Prostate gland (tissue), 2 donors: ENCODE measurements around the gene ADIPOR2. TPM values are rescaled to one million over a fixed set of nuclear protein-coding genes. Genes with fewer than 3 reads are reported as not detected.

Experiments
- DNase-seq: peaks from one replicate; pipeline ENCODE4 v3.0.0-alpha.2; 2019; ENCODE audit warnings: low spot score
- H3K27ac ChIP-seq, 2 donors: fragments of 200-600 bp; sonication (generic); 2 replicates each; pipeline ENCODE4 v1.5.1; 2017 to 2019
- H3K27me3 ChIP-seq: fragments of 200-600 bp; sonication (generic); replicated peaks from 2 replicates; pipeline ENCODE4 v1.5.1; 2019; ENCODE audit not compliant: insufficient read depth
- H3K36me3 ChIP-seq, 2 donors: fragments of 200-600 bp; sonication (generic); 1 replicate in 1 of 2; 2 replicates in 1 of 2; pipeline versions ENCODE4 v1.5.1 to v1.8.1; 2017 to 2019
- H3K4me1 ChIP-seq: fragments of 200-600 bp; sonication (generic); replicated peaks from 2 replicates; pipeline ENCODE4 v1.5.1; 2019
- H3K4me3 ChIP-seq, 2 donors: fragments of 200-600 bp; sonication (generic); 2 replicates each; pipeline ENCODE4 v1.5.1; 2017 to 2019
- H3K9me3 ChIP-seq: fragments of 200-600 bp; sonication (generic); 2 replicates; pipeline ENCODE4 v1.5.1; 2017
- POLR2A ChIP-seq: fragments of 450-650 bp; IDR thresholded peaks from one replicate; pipeline ENCODE4 v1.6.1; 2016; ENCODE audit warnings: antibody characterized with exemption, mild to moderate bottlenecking
- POLR2AphosphoS5 ChIP-seq: sonication (generic); formaldehyde crosslinking; IDR thresholded peaks from one replicate; pipeline ENCODE4 v1.6.1; 2017; ENCODE audit warnings: antibody characterized with exemption
- WGBS: methylation state at CpG from one replicate; pipeline ENCODE4 v1.1.5; 2018; 5-methylcytosine and 5-hydroxymethylcytosine counted together
- intact Hi-C: fragments of 100-400 bp; cut with DNase I; formaldehyde crosslinking; loops from one replicate; pipeline ENCODE4 v1.14.2; 2022
- total RNA-seq, 2 donors: library from RNA; depleted of rRNA; stranded (reverse); fragments of >200 nt; gene quantifications; one replicate each; pipeline ENCODE4 v1.1.0, GENCODE V29; 2016
- TF ChIP-seq, protein P1 (sequence below), 4 experiments: fragments of 200-600 bp in 2 of 4; fragments of 450-650 bp in 2 of 4; sonication (generic) in 2 of 4; IDR thresholded peaks; 1 replicate in 3 of 4; 2 replicates in 1 of 4; pipeline ENCODE4 v1.5.1; 2016 to 2019; ENCODE audit warnings: antibody characterized with exemption in 4 of 4, mild to moderate bottlenecking in 2 of 4, moderate library complexity in 2 of 4

Gene ADIPOR2
- total RNA-seq, 2 donors from 2014 or later: 23.7 to 46.2 TPM

DNA sequence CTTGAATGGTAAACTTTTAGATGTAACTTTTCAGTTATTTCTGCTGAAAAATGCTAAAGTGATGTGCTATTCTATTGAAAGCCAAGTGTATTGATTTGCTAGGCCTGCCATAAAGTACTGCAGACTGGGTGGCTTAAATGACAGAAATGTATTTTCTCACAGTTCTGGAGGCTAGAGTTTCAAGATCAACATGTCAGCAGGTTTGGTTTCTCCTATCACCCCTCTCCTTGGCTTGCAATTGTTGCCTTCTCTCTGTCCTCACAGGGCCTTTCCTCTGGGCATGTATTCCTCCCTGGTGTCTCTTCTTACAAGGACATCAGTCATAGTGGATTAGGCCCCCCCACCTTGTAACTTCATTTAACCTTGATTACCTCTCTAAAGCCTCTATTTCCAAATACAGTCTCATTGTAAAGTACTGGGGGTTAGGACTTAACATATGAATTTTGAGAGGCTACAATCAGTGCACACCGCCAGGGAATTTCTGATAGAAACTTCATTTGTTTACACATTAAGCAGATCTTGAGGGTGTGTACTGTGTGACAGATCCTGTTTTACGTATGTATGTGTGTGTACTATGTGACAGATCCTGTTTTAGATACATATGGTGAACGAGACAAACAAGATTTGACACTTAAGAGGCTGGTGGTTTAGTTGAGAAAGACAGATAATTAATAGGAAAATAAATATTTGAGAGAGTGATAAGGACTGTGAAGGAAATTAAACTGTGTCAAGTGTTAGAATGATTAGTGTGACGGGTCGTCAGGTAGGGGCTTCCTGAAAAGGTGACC is 49.5 kb downstream of the ADIPOR2 start:
- no peak for DNase-seq
- Histone ChIP-seq H3K27me3 (no peaks in the 10 kb centered on the region), H3K36me3 (no peaks in the 10 kb centered on the region), H3K4me1 (peaks cover 3% of the 10 kb centered on the region), H3K9me3 (no peaks in the 10 kb centered on the region), H3K27ac (peak overlapping the region; percentile 38 to 48), H3K4me3 (no peak overlapping the region)
- TF ChIP-seq POLR2A: no peak
- peak; percentile 20 for TF ChIP-seq POLR2AphosphoS5
- WGBS: 53% methylated on average over 5 of the region's 5 CpGs
- intact Hi-C loops: no loop called here

DNA sequence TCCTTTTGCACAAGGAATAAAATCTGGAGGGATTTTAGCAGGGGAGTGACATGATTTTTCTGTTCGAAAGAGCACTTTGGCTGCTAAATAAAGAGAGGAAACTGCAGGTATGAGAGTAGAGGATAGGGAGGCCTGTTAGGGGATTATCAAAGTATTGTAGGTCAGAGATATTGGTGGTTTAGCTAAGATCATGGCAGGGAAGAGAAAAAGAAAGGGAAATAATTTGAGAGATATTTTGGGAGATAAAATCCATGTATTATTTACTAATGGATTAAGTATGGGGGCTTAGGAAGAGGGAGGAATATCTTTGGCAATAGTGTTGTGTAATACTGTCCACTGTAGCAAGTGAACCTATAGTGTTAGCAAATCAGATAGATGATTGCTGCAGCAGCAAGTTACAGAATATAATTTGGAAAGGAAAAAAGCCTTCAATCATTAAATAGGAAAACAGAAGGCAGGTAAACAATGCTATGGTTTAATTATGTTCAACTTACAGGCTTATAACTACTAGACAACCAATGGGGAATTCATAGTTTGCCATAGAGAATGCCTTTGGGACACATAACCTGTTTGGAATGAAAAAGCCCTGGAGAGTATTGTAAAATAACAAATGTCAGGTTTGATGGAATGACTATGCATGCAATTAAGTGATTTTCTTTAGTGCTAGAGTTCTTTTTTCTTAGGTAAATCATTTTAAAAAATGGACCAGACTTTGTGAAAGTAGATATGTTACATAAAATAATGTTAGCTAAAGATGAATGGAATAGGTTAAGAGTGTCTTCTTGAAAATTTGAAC is 50.5 kb downstream of the ADIPOR2 start:
- TF ChIP-seq, protein P1, sequence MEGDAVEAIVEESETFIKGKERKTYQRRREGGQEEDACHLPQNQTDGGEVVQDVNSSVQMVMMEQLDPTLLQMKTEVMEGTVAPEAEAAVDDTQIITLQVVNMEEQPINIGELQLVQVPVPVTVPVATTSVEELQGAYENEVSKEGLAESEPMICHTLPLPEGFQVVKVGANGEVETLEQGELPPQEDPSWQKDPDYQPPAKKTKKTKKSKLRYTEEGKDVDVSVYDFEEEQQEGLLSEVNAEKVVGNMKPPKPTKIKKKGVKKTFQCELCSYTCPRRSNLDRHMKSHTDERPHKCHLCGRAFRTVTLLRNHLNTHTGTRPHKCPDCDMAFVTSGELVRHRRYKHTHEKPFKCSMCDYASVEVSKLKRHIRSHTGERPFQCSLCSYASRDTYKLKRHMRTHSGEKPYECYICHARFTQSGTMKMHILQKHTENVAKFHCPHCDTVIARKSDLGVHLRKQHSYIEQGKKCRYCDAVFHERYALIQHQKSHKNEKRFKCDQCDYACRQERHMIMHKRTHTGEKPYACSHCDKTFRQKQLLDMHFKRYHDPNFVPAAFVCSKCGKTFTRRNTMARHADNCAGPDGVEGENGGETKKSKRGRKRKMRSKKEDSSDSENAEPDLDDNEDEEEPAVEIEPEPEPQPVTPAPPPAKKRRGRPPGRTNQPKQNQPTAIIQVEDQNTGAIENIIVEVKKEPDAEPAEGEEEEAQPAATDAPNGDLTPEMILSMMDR (IDR thresholded peaks at IDR 0.05): no peak
- TF ChIP-seq POLR2A: no peak
- TF ChIP-seq POLR2AphosphoS5: no peak
- 45% methylated on average over 1 of the region's 1 CpG for WGBS
- H3K4me1 ChIP-seq: peaks cover 3% of the 10 kb centered on the region
- no peaks in the 10 kb centered on the region for H3K9me3 ChIP-seq
- intact Hi-C loops: no loop called here
- H3K27me3 ChIP-seq: no peaks in the 10 kb centered on the region
- no peaks in the 10 kb centered on the region for H3K36me3 ChIP-seq
- DNase-seq: no peak
- H3K4me3 ChIP-seq: no peak overlapping the region
- H3K27ac ChIP-seq: peak overlapping the region; percentile 38 to 48

DNA sequence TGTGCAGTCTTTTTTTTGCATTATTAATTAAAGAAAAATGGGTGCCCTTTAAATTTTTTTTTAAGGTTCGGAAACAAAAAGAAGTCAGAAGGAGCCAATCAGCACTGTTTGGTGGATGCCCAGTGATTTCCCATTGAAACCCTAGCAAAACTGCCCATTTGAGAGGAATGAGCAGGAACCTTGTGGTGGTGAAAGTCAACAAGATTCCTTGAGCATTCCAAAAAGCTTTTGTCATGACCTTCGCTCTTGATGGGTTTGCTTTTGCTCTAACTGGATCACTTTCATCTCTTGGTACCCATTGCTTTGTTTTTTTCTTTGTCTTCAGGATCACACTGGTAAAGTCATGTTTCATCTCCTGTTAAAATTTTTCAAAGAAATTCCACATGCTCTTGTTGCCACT is 54.1 kb downstream of the ADIPOR2 start:
- Histone ChIP-seq H3K27ac (no peak overlapping the region), H3K4me3 (no peak overlapping the region), H3K4me1 (no peaks in the 10 kb centered on the region), H3K9me3 (no peaks in the 10 kb centered on the region), H3K27me3 (no peaks in the 10 kb centered on the region), H3K36me3 (no peaks in the 10 kb centered on the region)
- TF ChIP-seq, protein P1 (IDR thresholded peaks at IDR 0.05): no peak
- TF ChIP-seq POLR2A (no peak), POLR2AphosphoS5 (no peak)
- intact Hi-C loops: no loop called here
- WGBS: 93% methylated on average over 2 of the region's 2 CpGs
- no peak for DNase-seq

DNA sequence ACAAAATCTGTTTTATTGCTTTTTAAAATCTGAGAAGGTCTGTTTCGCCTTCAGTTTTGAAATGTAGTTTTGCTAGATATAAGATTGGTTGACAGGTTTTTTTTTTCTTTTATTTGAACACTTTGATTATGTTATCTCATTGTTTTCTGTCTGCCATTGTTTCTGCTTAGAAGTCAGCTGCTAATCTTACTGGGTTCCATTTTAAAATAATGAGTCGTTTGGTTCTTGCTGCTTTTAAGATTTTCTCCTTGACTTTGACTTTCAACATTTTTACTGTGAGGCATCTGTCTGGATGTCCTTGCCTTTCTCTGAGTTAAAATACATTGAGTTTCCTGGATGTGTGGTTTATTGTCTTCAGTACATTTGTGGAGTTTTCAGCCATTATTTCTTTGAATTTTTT is 56.7 kb downstream of the ADIPOR2 start:
- 100% methylated on average over 2 of the region's 2 CpGs for WGBS
- no peaks in the 10 kb centered on the region for H3K36me3 ChIP-seq

DNA sequence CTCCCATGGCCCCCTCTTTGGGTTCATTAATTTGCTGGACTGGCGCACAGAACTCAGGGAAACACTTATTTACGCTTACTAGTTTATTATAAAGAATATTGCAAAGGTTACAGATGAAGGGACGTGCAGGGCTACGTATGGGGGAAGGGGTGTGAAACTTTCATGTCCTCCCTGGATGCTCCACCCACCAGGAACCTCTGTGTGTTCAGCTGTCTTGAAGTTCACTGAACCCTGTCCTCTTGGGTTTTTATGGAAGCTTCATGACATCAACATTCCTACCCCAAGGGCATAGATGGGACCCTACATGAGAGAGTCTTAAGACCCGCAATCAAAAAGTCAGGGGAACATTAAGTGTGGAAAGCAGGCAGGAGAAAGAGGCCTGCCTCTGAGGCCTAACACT is 58.1 kb downstream of the ADIPOR2 start:
- over 99% methylated on average over 5 of the region's 5 CpGs for WGBS
- intact Hi-C loops: no loop called here
- Histone ChIP-seq H3K4me1 (no peaks in the 10 kb centered on the region), H3K9me3 (no peaks in the 10 kb centered on the region), H3K4me3 (no peak overlapping the region), H3K27me3 (no peaks in the 10 kb centered on the region), H3K27ac (no peak overlapping the region), H3K36me3 (no peaks in the 10 kb centered on the region)
- TF ChIP-seq POLR2A: no peak
- DNase-seq: no peak

More for the DNA sequence above, 56.7 kb downstream of the ADIPOR2 start:
- no peak overlapping the region for H3K27ac ChIP-seq
- H3K27me3 ChIP-seq: no peaks in the 10 kb centered on the region
- no peak overlapping the region for H3K4me3 ChIP-seq
- no peaks in the 10 kb centered on the region for H3K9me3 ChIP-seq
- no peaks in the 10 kb centered on the region for H3K4me1 ChIP-seq
- TF ChIP-seq POLR2AphosphoS5: no peak
- TF ChIP-seq, protein P1 (IDR thresholded peaks at IDR 0.05): no peak
- TF ChIP-seq POLR2A: no peak
- intact Hi-C loops: no loop called here
- no peak for DNase-seq
